Activated CD8-positive, alpha-beta T cell treated with anti-CD3 and anti-CD28 coated beads for 36 hours (primary cell): ENCODE measurements around the gene ZNF692. TPM values are rescaled to one million over a fixed set of nuclear protein-coding genes. Genes with fewer than 3 reads are reported as not detected.
A peak's percentile ranks its signal among the peaks of the same experiment; 100 is the strongest.

ENCODE experiments used
- ATAC-seq: fragments of 200-7000 bp; cut with Tn5 transposase; one replicate; pipeline ENCODE4 v1.10.0; 2021; ENCODE audit warnings: mild to moderate bottlenecking, moderate library complexity
- CTCF ChIA-PET: fragments of 350-600 bp; sonication (Branson Sonifier 250); formaldehyde crosslinking; loops from one replicate; lab custom pipeline; 2021; ENCODE audit warnings: antibody characterized with exemption; lab: Charles Lee
- POLR2A ChIA-PET: fragments of 350-600 bp; sonication (Branson Sonifier 250); formaldehyde crosslinking; loops from one replicate; lab custom pipeline; 2021; ENCODE audit warnings: antibody characterized with exemption; lab: Charles Lee
- DNase-seq: peaks from one replicate; pipeline ENCODE4 v3.0.0-alpha.2; 2020
- H3K27ac Mint-ChIP-seq: one replicate; pipeline ENCODE4 v1.8.0; 2021; ENCODE audit warnings: mild to moderate bottlenecking, mixed read lengths
- H3K27me3 Mint-ChIP-seq: one replicate; pipeline ENCODE4 v1.8.0; 2021; ENCODE audit warnings: mixed read lengths
- H3K36me3 Mint-ChIP-seq: one replicate; pipeline ENCODE4 v1.8.0; 2021; ENCODE audit warnings: low read depth, mixed read lengths
- H3K4me1 Mint-ChIP-seq: one replicate; pipeline ENCODE4 v1.8.0; 2021; ENCODE audit warnings: low read depth, mixed read lengths
- H3K4me3 Mint-ChIP-seq: one replicate; pipeline ENCODE4 v1.8.0; 2021; ENCODE audit warnings: mild to moderate bottlenecking, moderate library complexity, mixed read lengths
- H3K9me3 Mint-ChIP-seq: one replicate; pipeline ENCODE4 v1.8.0; 2021; ENCODE audit warnings: mixed read lengths
- CTCF ChIP-seq: fragments of 200-600 bp; IDR thresholded peaks from one replicate; pipeline ENCODE4 v1.8.0; 2022; ENCODE audit warnings: antibody characterized with exemption, mild to moderate bottlenecking
- intact Hi-C: fragments of 100-400 bp; cut with micrococcal nuclease; formaldehyde crosslinking; loops from one replicate; pipeline ENCODE4 v1.10.0; 2022
- total RNA-seq, 2 experiments: library from RNA; stranded (reverse); gene quantifications; one replicate each; pipeline ENCODE4 v1.2.3, GENCODE V29; 2021

The ZNF692 gene
- total RNA-seq, 2 experiments from 2014 or later, result 80.8 to 85.6 TPM

GRCh38 chr1:248818505-248819374 lies 40.1 kb downstream of the ZNF692 start:
- no peak overlapping the region for H3K4me3 Mint-ChIP-seq
- peaks cover 29% of the 10 kb centered on the region for H3K36me3 Mint-ChIP-seq
- no peaks in the 10 kb centered on the region for H3K9me3 Mint-ChIP-seq
- peak; percentile 51 for ATAC-seq
- TF ChIP-seq CTCF, result no peak
- H3K27ac Mint-ChIP-seq, result peak overlapping the region; percentile 72
- no peaks in the 10 kb centered on the region for H3K27me3 Mint-ChIP-seq
- intact Hi-C loops, result no loop called here
- DNase-seq, result no peak
- CTCF ChIA-PET, result interaction anchor here (0.6 to 1.8 kb wide), 2 partner anchors 12 to 14 kb away, joined by 4 to 5 read pairs; no protein-coding TSS in a partner anchor
- H3K4me1 Mint-ChIP-seq, result peaks cover 58% of the 10 kb centered on the region
- POLR2A ChIA-PET, result interaction anchor here (0.6 to 1.1 kb wide), 2 partner anchors 19 to 67 kb away, joined by 3 read pairs; no protein-coding TSS in a partner anchor

- POLR2A ChIA-PET, result interaction anchor here (1.1 kb wide), 1 partner anchor 9 kb away, joined by 4 read pairs; the partner anchor contains the start of gene SH3BP5L
- DNase-seq (no peak), ATAC-seq (no peak)
- intact Hi-C loops, result no loop called here
- peaks cover 44% of the 10 kb centered on the region for H3K4me1 Mint-ChIP-seq
- H3K4me3 Mint-ChIP-seq, result no peak overlapping the region
- CTCF ChIA-PET, result no interaction called here
- peak overlapping the region; percentile 65 for H3K27ac Mint-ChIP-seq
- no peaks in the 10 kb centered on the region for H3K27me3 Mint-ChIP-seq
- H3K36me3 Mint-ChIP-seq, result peaks cover 37% of the 10 kb centered on the region
- no peak for TF ChIP-seq CTCF
- H3K9me3 Mint-ChIP-seq, result no peaks in the 10 kb centered on the region
These were observed 41.8 kb downstream of the ZNF692 start for GRCh38 chr1:248817065-248817464.

GRCh38 chr1:248816042-248816851 lies 42.6 kb downstream of the ZNF692 start:
- no peak for DNase-seq
- H3K4me1 Mint-ChIP-seq, result peaks cover 36% of the 10 kb centered on the region
- ChIA-PET CTCF (no interaction called here), POLR2A (interaction anchor here (1.1 kb wide), 1 partner anchor 10 kb away, joined by 4 read pairs; the partner anchor contains the start of gene SH3BP5L)
- H3K4me3 Mint-ChIP-seq, result no peak overlapping the region
- no peak for TF ChIP-seq CTCF
- H3K27me3 Mint-ChIP-seq, result no peaks in the 10 kb centered on the region
- H3K27ac Mint-ChIP-seq, result peak overlapping the region; percentile 10
- ATAC-seq, result no peak
- H3K36me3 Mint-ChIP-seq, result peaks cover 40% of the 10 kb centered on the region
- no peaks in the 10 kb centered on the region for H3K9me3 Mint-ChIP-seq
- intact Hi-C loops, result no loop called here

- Mint-ChIP-seq H3K27ac (peak overlapping the region; percentile 10), H3K27me3 (no peaks in the 10 kb centered on the region), H3K9me3 (no peaks in the 10 kb centered on the region), H3K36me3 (peaks cover 38% of the 10 kb centered on the region), H3K4me3 (no peak overlapping the region), H3K4me1 (peaks cover 29% of the 10 kb centered on the region)
- no peak for TF ChIP-seq CTCF
- DNase-seq (no peak), ATAC-seq (no peak)
- intact Hi-C loops, result no loop called here
- CTCF ChIA-PET, result no interaction called here
- POLR2A ChIA-PET, result no interaction called here
These were observed 43.4 kb downstream of the ZNF692 start for GRCh38 chr1:248815407-248816034.
